A673 (cell line): ENCODE measurements around the gene CD163. TPM values are rescaled to one million over a fixed set of nuclear protein-coding genes. Genes with fewer than 3 reads are reported as not detected.

Experiments used
- BruUV-seq: library from RNA; stranded (reverse); fragments of 400-500 nt; replicated peaks from 2 replicates; lab custom pipeline; 2021; lab: Mats Ljungman, UMichigan
- CTCF ChIA-PET: fragments of 300-600 bp; sonication (Branson Sonifier 250); formaldehyde crosslinking; loops from one replicate; lab custom pipeline; 2022; ENCODE audit warnings: antibody characterized with exemption; lab: Charles Lee
- POLR2A ChIA-PET: fragments of 300-600 bp; sonication (Branson Sonifier 250); formaldehyde crosslinking; loops from one replicate; lab custom pipeline; 2022; ENCODE audit warnings: antibody characterized with exemption; ENCODE audit not compliant: low non-redundant PET; lab: Charles Lee
- DNase-seq: peaks from one replicate; pipeline ENCODE4 v3.0.0-alpha.2; 2015; ENCODE audit warnings: low spot score
- H3K27ac ChIP-seq: fragments of 200-600 bp; sonication (generic); 2 replicates; pipeline ENCODE4 v1.5.1; 2016; ENCODE audit warnings: mixed run types, low read depth, mild to moderate bottlenecking, mixed read lengths, antibody characterized with exemption, low read length; ENCODE audit not compliant: poor library complexity, severe bottlenecking
- H3K27me3 ChIP-seq: fragments of 200-600 bp; sonication (generic); replicated peaks from 2 replicates; pipeline ENCODE4 v1.6.1; 2017; ENCODE audit warnings: mixed run types, low read depth, mild to moderate bottlenecking, mixed read lengths, antibody characterized with exemption, low read length; ENCODE audit not compliant: insufficient read depth, poor library complexity
- H3K36me3 ChIP-seq: fragments of 200-600 bp; sonication (generic); 2 replicates; pipeline ENCODE4 v1.6.1; 2016; ENCODE audit warnings: mixed run types, mild to moderate bottlenecking, mixed read lengths, antibody characterized with exemption, low read length; ENCODE audit not compliant: insufficient read depth, poor library complexity, severe bottlenecking
- H3K4me1 ChIP-seq: fragments of 200-600 bp; sonication (generic); 2 replicates; pipeline ENCODE4 v1.6.1; 2017; ENCODE audit warnings: mixed run types, mild to moderate bottlenecking, mixed read lengths, antibody characterized with exemption, low read length; ENCODE audit not compliant: insufficient read depth, poor library complexity, severe bottlenecking
- H3K4me3 ChIP-seq: fragments of 200-600 bp; sonication (generic); 2 replicates; pipeline ENCODE4 v1.5.1; 2016; ENCODE audit warnings: low read depth, mixed run types, mild to moderate bottlenecking, mixed read lengths, low read length; ENCODE audit not compliant: poor library complexity, severe bottlenecking
- H3K9me3 ChIP-seq: fragments of 200-600 bp; sonication (generic); 2 replicates; pipeline ENCODE4 v1.6.1; 2016; ENCODE audit warnings: mixed run types, low read depth, mild to moderate bottlenecking, mixed read lengths, antibody characterized with exemption, low read length; ENCODE audit not compliant: poor library complexity, severe bottlenecking
- CTCF ChIP-seq: fragments of 300-800, 200-600 bp; sonication (generic); conservative IDR thresholded peaks from 2 replicates; pipeline ENCODE4 v1.5.1; 2017; ENCODE audit warnings: low read depth, mild to moderate bottlenecking, antibody characterized with exemption, low read length, moderate library complexity, mixed read lengths
- EZH2 ChIP-seq: fragments of 200-600 bp; sonication (generic); IDR thresholded peaks from 2 replicates; pipeline ENCODE4 v1.6.1; 2017; ENCODE audit warnings: borderline replicate concordance, low read depth, mild to moderate bottlenecking, mixed read lengths, antibody characterized with exemption, low read length; ENCODE audit not compliant: poor library complexity, severe bottlenecking
- intact Hi-C: fragments of 100-400 bp; cut with micrococcal nuclease; formaldehyde crosslinking; loops from one replicate; pipeline ENCODE4 v1.10.0; 2022; ENCODE audit not compliant: unreplicated experiment
- total RNA-seq: library from RNA; stranded (reverse); gene quantifications from 2 replicates; pipeline ENCODE4 v1.2.3, GENCODE V29; 2021

Gene CD163
- total RNA-seq, 1 experiment from 2014 or later, result 0.41 TPM

GRCh38 chr12:7483343-7483742, 20.2 kb downstream of the CD163 start:
- Histone ChIP-seq H3K9me3 (no peaks in the 10 kb centered on the region), H3K27me3 (no peaks in the 10 kb centered on the region), H3K36me3 (no peaks in the 10 kb centered on the region), H3K27ac (no peak overlapping the region), H3K4me1 (no peaks in the 10 kb centered on the region), H3K4me3 (no peak overlapping the region)
- BruUV-seq, result no TSS peak
- intact Hi-C loops, result no loop called here
- no peak for TF ChIP-seq CTCF
- TF ChIP-seq EZH2, result no peak
- ChIA-PET CTCF (no interaction called here), POLR2A (no interaction called here)
- DNase-seq, result no peak

- Histone ChIP-seq H3K9me3 (no peaks in the 10 kb centered on the region), H3K36me3 (no peaks in the 10 kb centered on the region), H3K27ac (no peak overlapping the region), H3K4me3 (no peak overlapping the region), H3K27me3 (no peaks in the 10 kb centered on the region), H3K4me1 (no peaks in the 10 kb centered on the region)
- intact Hi-C loops, result no loop called here
- ChIA-PET CTCF (no interaction called here), POLR2A (no interaction called here)
- TF ChIP-seq CTCF (no peak), EZH2 (no peak)
- no TSS peak for BruUV-seq
- DNase-seq, result no peak
These were observed 23.8 kb downstream of the CD163 start for GRCh38 chr12:7479771-7480170.

- Histone ChIP-seq H3K36me3 (no peaks in the 10 kb centered on the region), H3K27me3 (no peaks in the 10 kb centered on the region), H3K4me1 (no peaks in the 10 kb centered on the region), H3K4me3 (no peak overlapping the region), H3K9me3 (no peaks in the 10 kb centered on the region), H3K27ac (no peak overlapping the region)
- ChIA-PET CTCF (no interaction called here), POLR2A (no interaction called here)
- intact Hi-C loops, result no loop called here
- no TSS peak for BruUV-seq
- no peak for DNase-seq
- TF ChIP-seq CTCF, result no peak
- TF ChIP-seq EZH2, result no peak
These were observed 31.5 kb downstream of the CD163 start for GRCh38 chr12:7472060-7472459.
